RWPE1 (cell line): Measurements from ENCODE around the gene ARHGAP22.

Experiments
- CTCF ChIA-PET: fragments of 350-600 bp; sonication (Branson Sonifier 250); formaldehyde crosslinking; extraction: SDS; loops from one replicate; lab custom pipeline; 2021; lab: Yijun Ruan, JAX
- POLR2A ChIA-PET: fragments of 400-600 bp; formaldehyde crosslinking; extraction: SDS; loops from one replicate; lab custom pipeline; 2020; ENCODE audit warnings: antibody characterized with exemption; ENCODE audit not compliant: low non-redundant PET; lab: Yijun Ruan, JAX
- DNase-seq: peaks from one replicate; pipeline ENCODE4 v3.0.0; 2012; ENCODE audit warnings: low spot score
- H3K27ac ChIP-seq: fragments of 450-650 bp; 2 replicates; pipeline ENCODE4 v1.5.1; 2017
- CTCF ChIP-seq: fragments of 450-650 bp; conservative IDR thresholded peaks from 2 replicates; pipeline ENCODE4 v1.5.1; 2017; ENCODE audit warnings: low read depth, mild to moderate bottlenecking

Gene ARHGAP22

GRCh38 chr10:48439031-48439430, 165.8 kb downstream of the ARHGAP22 start:
- TF ChIP-seq CTCF, result no peak
- DNase-seq, result no peak
- CTCF ChIA-PET, result interaction anchor here (1.0 kb wide), 1 partner anchor 75 kb away, joined by 3 read pairs; no protein-coding TSS in a partner anchor
- POLR2A ChIA-PET, result no interaction called here
- H3K27ac ChIP-seq, result no peak overlapping the region

- DNase-seq, result no peak
- TF ChIP-seq CTCF, result no peak
- POLR2A ChIA-PET, result no interaction called here
- no peak overlapping the region for H3K27ac ChIP-seq
- CTCF ChIA-PET, result no interaction called here
Measured at GRCh38 chr10:48437546-48437945, 167.3 kb downstream of the ARHGAP22 start.

- ChIA-PET POLR2A (no interaction called here), CTCF (interaction anchor here (1.2 kb wide), 2 partner anchors 13 to 75 kb away, joined by 3 to 4 read pairs; no protein-coding TSS in a partner anchor)
- H3K27ac ChIP-seq, result no peak overlapping the region
- no peak for TF ChIP-seq CTCF
- no peak for DNase-seq
Measured at GRCh38 chr10:48431871-48432270, 173.0 kb downstream of the ARHGAP22 start.

GRCh38 chr10:48430402-48430993, 174.4 kb downstream of the ARHGAP22 start:
- no peak for TF ChIP-seq CTCF
- ChIA-PET CTCF (no interaction called here), POLR2A (no interaction called here)
- H3K27ac ChIP-seq, result no peak overlapping the region
- DNase-seq, result no peak

- POLR2A ChIA-PET, result no interaction called here
- DNase-seq, result no peak
- CTCF ChIA-PET, result no interaction called here
Measured at GRCh38 chr10:48429309-48429708, 175.6 kb downstream of the ARHGAP22 start.

GRCh38 chr10:48428896-48429295, 176.0 kb downstream of the ARHGAP22 start:
- no peak for DNase-seq
- no peak for TF ChIP-seq CTCF
- no peak overlapping the region for H3K27ac ChIP-seq
- POLR2A ChIA-PET, result no interaction called here
- CTCF ChIA-PET, result no interaction called here

More at GRCh38 chr10:48429309-48429708, 175.6 kb downstream of the ARHGAP22 start:
- no peak overlapping the region for H3K27ac ChIP-seq
- no peak for TF ChIP-seq CTCF
